VCaP (cell line): ENCODE data around the gene FAM170B.

ENCODE experiments used
- H3K27ac ChIP-seq: fragments of 450-650 bp; 2 replicates; pipeline ENCODE4 v1.5.1; 2017
- TF ChIP-seq, protein P1 (sequence below): fragments of 450-650 bp; conservative IDR thresholded peaks from 2 replicates; pipeline ENCODE4 v1.5.1; 2017; ENCODE audit warnings: mild to moderate bottlenecking, moderate library complexity

FAM170B gene

DNA sequence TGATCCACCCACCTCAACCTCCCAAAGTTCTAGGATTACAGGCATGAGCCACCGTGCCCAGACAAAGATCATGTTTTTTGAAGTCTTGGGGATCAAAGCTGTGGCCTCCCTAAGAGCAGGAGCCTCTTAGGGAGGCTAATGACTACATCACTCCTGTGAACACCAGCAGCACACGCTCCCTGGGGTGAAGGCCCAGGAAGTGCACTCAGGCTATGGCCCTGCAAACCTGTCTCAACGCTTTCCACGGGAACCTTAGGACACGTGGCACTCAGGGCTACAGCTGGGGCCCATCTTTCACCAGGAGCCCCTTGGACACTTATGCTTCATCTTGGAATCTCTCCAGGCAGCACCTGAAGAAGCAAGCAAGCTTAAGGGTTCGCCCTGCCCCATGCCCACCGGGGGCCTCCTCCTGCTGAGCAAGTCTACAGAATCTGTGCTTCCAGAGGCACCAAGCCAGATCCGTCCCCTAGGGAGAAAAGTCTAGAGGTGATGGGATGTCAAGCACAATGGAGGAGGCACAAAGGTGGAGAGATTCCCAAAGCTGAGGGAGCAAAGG is 36.9 kb downstream of the FAM170B start:
- TF ChIP-seq, protein P1, sequence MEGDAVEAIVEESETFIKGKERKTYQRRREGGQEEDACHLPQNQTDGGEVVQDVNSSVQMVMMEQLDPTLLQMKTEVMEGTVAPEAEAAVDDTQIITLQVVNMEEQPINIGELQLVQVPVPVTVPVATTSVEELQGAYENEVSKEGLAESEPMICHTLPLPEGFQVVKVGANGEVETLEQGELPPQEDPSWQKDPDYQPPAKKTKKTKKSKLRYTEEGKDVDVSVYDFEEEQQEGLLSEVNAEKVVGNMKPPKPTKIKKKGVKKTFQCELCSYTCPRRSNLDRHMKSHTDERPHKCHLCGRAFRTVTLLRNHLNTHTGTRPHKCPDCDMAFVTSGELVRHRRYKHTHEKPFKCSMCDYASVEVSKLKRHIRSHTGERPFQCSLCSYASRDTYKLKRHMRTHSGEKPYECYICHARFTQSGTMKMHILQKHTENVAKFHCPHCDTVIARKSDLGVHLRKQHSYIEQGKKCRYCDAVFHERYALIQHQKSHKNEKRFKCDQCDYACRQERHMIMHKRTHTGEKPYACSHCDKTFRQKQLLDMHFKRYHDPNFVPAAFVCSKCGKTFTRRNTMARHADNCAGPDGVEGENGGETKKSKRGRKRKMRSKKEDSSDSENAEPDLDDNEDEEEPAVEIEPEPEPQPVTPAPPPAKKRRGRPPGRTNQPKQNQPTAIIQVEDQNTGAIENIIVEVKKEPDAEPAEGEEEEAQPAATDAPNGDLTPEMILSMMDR = no peak
- no peak overlapping the region for H3K27ac ChIP-seq

DNA sequence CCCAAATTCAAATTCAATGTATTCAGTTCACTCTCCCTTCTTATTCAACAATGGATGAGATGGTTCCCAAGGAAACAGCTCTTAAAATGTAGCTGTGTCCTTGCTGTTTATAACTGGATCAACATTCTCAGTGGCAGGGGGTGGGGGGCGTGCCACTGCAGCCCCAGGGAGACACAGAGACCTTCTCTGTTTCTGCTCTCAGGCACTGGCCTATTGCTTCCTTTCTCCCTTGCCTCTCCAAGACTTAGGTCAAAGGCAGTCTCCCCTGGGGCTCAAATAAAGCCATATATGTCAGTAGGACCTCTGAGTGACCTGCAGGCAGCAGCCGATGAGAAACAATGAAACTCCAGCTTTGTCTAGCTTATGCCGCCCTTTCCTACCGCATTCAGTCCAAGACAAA is 39.2 kb downstream of the FAM170B start:
- TF ChIP-seq, protein P1 = no peak

DNA sequence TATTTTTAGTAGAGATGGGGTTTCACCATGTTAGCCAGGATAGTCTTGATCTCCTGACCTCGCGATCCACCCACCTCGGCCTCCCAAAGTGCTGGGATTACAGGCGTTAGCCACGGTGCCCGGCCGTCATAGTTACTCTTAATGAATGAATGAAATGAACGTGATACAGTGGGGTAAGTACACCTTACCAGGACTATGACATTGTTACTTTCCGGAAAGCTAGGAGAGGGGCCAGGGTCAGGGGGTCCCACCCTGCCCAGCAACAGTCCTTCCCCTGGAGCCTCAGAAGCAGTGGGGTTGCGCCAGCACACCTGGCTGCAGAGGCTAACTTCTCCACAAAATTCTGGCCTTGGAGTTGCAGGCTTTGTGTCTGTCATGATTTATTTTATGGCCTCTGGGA is 39.9 kb downstream of the FAM170B start:
- TF ChIP-seq, protein P1 = no peak
- no peak overlapping the region for H3K27ac ChIP-seq

More for the DNA sequence above, 39.2 kb downstream of the FAM170B start:
- no peak overlapping the region for H3K27ac ChIP-seq

DNA sequence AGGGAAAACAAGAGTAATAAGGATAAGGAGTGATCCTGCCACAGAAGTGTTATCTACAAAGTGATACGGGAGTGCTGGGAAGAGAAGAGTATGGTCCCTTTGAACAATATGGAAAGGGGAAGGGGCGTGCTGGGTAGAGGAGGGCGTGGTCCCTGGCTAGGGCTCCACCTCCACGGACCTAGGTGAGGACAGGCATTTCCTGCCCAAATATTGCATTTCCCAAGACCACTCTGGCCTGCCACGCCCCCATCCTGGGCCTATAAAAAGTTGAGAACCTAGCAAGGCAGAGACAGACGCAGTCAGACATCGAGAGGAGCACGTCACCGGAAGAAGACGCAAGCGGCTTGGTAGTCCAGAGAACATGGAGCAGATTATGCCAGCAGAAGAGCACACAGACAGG is 41.3 kb downstream of the FAM170B start:
- no peak overlapping the region for H3K27ac ChIP-seq
- TF ChIP-seq, protein P1 = no peak

DNA sequence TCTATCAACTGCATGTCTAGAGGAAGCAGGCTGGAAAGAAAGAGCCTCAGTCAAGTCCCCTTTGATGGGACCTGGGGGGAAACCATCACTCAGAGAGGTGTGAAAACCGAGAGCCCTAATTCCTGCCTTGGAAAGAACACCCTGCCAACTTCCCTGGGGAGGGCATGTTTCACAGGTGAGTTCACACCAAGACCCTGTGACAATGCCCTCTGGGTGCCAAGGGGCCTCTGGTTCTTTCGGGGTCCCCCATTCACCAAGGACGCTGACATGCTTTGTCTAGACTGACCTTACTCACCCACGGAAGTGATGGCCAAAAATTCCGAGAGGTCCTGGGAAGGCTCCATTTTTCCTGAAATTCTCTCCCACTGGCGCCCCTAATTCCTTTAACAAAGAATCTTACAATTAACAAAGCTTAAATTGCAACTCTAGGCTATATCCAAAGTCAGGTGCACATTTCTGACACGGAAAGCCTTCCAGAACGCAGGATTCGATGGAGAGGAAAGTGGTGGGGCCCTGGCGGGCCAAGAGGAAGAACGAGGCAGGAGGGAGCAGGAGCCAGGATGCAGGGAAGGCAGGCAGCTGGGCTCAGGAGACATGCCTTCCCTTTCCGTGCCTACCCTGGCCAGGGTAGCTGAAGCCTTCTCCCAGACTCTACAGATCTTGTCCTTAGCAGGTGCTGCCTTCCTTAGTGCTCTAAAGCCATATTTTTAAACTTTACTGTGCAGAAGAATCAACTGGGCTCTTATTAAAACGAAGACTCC is 42.2 kb downstream of the FAM170B start:
- TF ChIP-seq, protein P1 = no peak
- H3K27ac ChIP-seq = no peak overlapping the region

DNA sequence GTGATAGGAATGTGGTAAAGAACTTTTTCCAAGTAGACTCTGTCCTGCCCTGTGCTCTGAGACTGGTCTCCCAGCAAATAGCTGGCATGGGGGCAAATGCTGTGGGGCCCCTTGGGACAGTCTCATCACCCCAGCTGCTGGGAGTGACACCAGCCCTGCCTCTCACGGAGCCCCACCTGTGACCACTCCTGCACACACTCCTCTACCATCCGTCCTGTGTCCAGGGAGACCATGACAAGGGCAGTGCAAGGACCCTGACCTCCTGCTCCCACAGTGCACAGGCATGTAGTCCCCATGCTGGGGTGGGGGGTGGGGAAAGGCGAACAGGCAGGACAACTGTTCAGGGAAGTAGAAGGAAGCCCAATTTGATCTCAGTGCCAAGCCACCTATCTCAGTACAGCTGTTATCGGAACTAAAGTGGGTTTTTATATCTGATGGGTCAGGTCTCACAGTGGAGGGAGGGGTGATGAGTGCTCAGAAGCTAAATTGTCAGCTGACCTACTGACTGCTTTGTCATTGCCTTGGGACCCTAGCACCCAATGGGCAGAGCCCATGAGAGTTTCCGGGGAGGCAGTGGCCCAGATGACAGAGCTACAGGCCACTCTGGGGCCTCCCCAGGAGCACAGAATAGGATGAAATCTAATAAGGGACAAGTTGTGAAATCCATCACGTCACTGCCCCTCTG is 43.0 kb downstream of the FAM170B start:
- TF ChIP-seq, protein P1 = no peak

DNA sequence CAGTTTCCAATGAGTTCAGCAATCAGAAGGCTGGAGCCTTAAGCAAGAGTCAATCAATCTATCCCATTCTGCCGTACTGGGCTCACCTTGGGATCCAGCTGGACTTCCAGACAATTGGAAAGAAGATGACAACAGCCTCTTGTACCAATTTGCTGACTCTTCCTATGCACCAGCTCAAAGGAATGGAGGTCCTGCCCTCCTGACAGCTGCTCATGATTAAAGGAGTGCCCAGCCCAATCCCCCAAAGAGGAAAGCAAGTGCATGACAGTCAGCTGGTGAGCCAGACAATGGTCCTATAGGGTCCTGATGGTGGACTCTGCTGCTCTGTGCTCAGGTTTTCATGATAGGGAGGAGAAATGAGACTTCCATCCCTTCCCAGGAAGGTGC is 43.6 kb downstream of the FAM170B start:
- H3K27ac ChIP-seq = no peak overlapping the region
- TF ChIP-seq, protein P1 = no peak

More for the DNA sequence above, 43.0 kb downstream of the FAM170B start:
- no peak overlapping the region for H3K27ac ChIP-seq
